Skeletal muscle tissue (tissue), 4 donors: ENCODE results near the gene PSMB1. TPM values are rescaled to one million over a fixed set of nuclear protein-coding genes. Genes with fewer than 3 reads are reported as not detected.

Experiments
- H3K27ac ChIP-seq: one replicate; pipeline ENCODE4 v1.7.0; 2013; ENCODE audit warnings: mild to moderate bottlenecking, low read depth, low read length, inconsistent platforms
- H3K27me3 ChIP-seq, 3 donors: one replicate each; pipeline ENCODE4 v1.7.0; 2013; ENCODE audit warnings: low read length in 3 of 3; ENCODE audit not compliant: control insufficient read depth in 3 of 3, insufficient read depth in 3 of 3
- H3K36me3 ChIP-seq, 3 donors: one replicate each; pipeline ENCODE4 v1.7.0; 2013; ENCODE audit warnings: low read length in 3 of 3; ENCODE audit not compliant: control insufficient read depth in 3 of 3, insufficient read depth in 3 of 3
- H3K4me1 ChIP-seq, 3 donors: one replicate each; pipeline ENCODE4 v1.7.0; 2013; ENCODE audit warnings: low read length in 3 of 3, mild to moderate bottlenecking in 3 of 3; ENCODE audit not compliant: control insufficient read depth in 3 of 3, insufficient read depth in 3 of 3
- H3K4me3 ChIP-seq, 3 donors: one replicate each; pipeline ENCODE4 v1.7.0; 2013; ENCODE audit warnings: low read length in 3 of 3
- H3K9ac ChIP-seq, 3 donors: one replicate each; pipeline ENCODE4 v1.7.0; 2013; ENCODE audit warnings: low read length in 3 of 3, mild to moderate bottlenecking in 3 of 3, moderate library complexity in 2 of 3, low read depth in 1 of 3
- H3K9me3 ChIP-seq, 3 donors: one replicate each; pipeline ENCODE4 v1.7.0; 2013; ENCODE audit warnings: low read length in 3 of 3; ENCODE audit not compliant: control insufficient read depth in 3 of 3
- total RNA-seq: library from RNA; depleted of rRNA; stranded (reverse); fragments of >200 nt; gene quantifications from one replicate; pipeline ENCODE4 v1.2.3, GENCODE V29; 2014
- donor health status: Osteomylitis.

PSMB1 gene
- total RNA-seq, 1 donor from 2014 or later = 244 TPM

- no peaks in the 10 kb centered on the region for H3K27me3 ChIP-seq
- H3K4me3 ChIP-seq = no peak overlapping the region
- H3K9me3 ChIP-seq = no peaks in the 10 kb centered on the region
- H3K36me3 ChIP-seq = no peaks in the 10 kb centered on the region
- no peak overlapping the region for H3K27ac ChIP-seq
- H3K9ac ChIP-seq = no peak overlapping the region
- H3K4me1 ChIP-seq = no peaks in the 10 kb centered on the region
Observed at GRCh38 chr6:170490259-170490658, 62.8 kb downstream of the PSMB1 start.

DNA sequence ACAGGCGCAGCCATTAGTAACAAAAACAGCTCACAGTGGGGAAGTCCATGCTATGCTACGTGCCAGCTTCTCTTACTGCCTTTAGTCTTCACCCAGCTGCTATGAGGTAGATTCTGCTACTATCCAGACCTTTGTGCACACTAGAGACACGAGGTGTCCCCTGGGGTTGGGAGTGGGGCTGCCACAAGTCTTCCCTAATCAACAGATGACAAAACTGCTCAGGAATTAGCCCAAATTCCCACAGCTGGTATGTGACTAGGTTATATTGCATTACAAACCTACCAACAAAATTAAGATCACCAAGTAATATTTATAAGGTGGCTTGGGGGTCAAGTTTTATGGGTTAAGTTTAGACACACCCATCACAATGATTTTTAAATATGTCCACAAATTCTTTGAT is 63.3 kb downstream of the PSMB1 start:
- no peak overlapping the region for H3K27ac ChIP-seq
- no peak overlapping the region for H3K9ac ChIP-seq
- no peaks in the 10 kb centered on the region for H3K36me3 ChIP-seq
- no peaks in the 10 kb centered on the region for H3K9me3 ChIP-seq
- H3K4me1 ChIP-seq = no peaks in the 10 kb centered on the region
- H3K4me3 ChIP-seq = no peak overlapping the region
- H3K27me3 ChIP-seq = no peaks in the 10 kb centered on the region

- Histone ChIP-seq H3K27me3 (no peaks in the 10 kb centered on the region), H3K9ac (no peak overlapping the region), H3K9me3 (no peaks in the 10 kb centered on the region), H3K36me3 (no peaks in the 10 kb centered on the region), H3K4me3 (no peak overlapping the region), H3K4me1 (no peaks in the 10 kb centered on the region), H3K27ac (no peak overlapping the region)
Observed at GRCh38 chr6:170487707-170488329, 65.3 kb downstream of the PSMB1 start.

- H3K36me3 ChIP-seq = no peaks in the 10 kb centered on the region
- peaks cover 1 to 5% (median 4%) of the 10 kb centered on the region in 3 donors for H3K4me1 ChIP-seq
- H3K27ac ChIP-seq = no peak overlapping the region
- H3K4me3 ChIP-seq = no peak overlapping the region
- no peak overlapping the region for H3K9ac ChIP-seq
- no peaks in the 10 kb centered on the region for H3K9me3 ChIP-seq
- H3K27me3 ChIP-seq = no peaks in the 10 kb centered on the region
Observed at GRCh38 chr6:170485159-170485558, 67.9 kb downstream of the PSMB1 start.

Other genes starting within 250 kb of the PSMB1 start
- 33.9 TPM for gene FAM120B, start 246.5 kb downstream of the PSMB1 start, total RNA-seq
- 11.0 TPM for gene TBP, start 1.1 kb upstream of the PSMB1 start, total RNA-seq
- gene PDCD2, start 31.3 kb upstream of the PSMB1 start, total RNA-seq = 36.0 TPM